PFSK-1 (cell line): ENCODE measurements around the gene PHACTR1.

Experiments
- POLR2AphosphoS5 ChIP-seq: IDR thresholded peaks from 2 replicates; pipeline ENCODE4 v1.6.1; 2012; ENCODE audit warnings: low read depth, mild to moderate bottlenecking, control low read depth, low read length, moderate library complexity
- REST ChIP-seq, 2 experiments: IDR thresholded peaks; 2 replicates each; pipeline versions ENCODE4 v1.6.1 to v1.8.0; 2011 to 2012; ENCODE audit warnings: low read depth in 2 of 2, low read length in 2 of 2, control low read depth in 1 of 2, inconsistent platforms in 1 of 2, mild to moderate bottlenecking in 1 of 2, moderate library complexity in 1 of 2; ENCODE audit not compliant: insufficient read depth in 1 of 2
- SIN3A ChIP-seq: IDR thresholded peaks from 2 replicates; pipeline ENCODE4 v1.6.1; 2012; ENCODE audit warnings: mild to moderate bottlenecking, low read length, moderate library complexity, borderline replicate concordance; ENCODE audit not compliant: insufficient read depth
- TAF1 ChIP-seq: IDR thresholded peaks from 2 replicates; pipeline ENCODE4 v1.6.1; 2012; ENCODE audit warnings: low read length, control low read depth, borderline replicate concordance; ENCODE audit not compliant: insufficient read depth

- TF ChIP-seq TAF1 (no peak), POLR2AphosphoS5 (no peak), SIN3A (no peak), REST (IDR thresholded peaks at IDR 0.05; ENCODE audit: insufficient read depth in 1 of 2, low read depth in 2 of 2, low read length in 2 of 2) (no peak)
These were observed 247.0 kb downstream of the PHACTR1 start for GRCh38 chr6:12963567-12963966.
